Heart left ventricle (tissue), 16 donors: ENCODE data around the gene PAN2. TPM values are rescaled to one million over a fixed set of nuclear protein-coding genes. Genes with fewer than 3 reads are reported as not detected.

Experiments used
- ATAC-seq, 4 donors: fragments of 200-7000 bp; cut with Tn5 transposase; one replicate each; pipeline ENCODE4 v1.9.1; 2020 to 2022; ENCODE audit warnings: moderate library complexity in 4 of 4, mild to moderate bottlenecking in 3 of 4, moderate number of reproducible peaks in 1 of 4
- DNase-seq, 5 donors: peaks; one replicate each; pipeline ENCODE4 v3.0.0-alpha.2; 2020
- H3K27ac ChIP-seq, 12 donors: fragments of 200-600 bp; sonication (generic) in 4 of 12; one replicate each; pipeline versions ENCODE4 v1.5.0 to v1.8.0; 2016 to 2022; ENCODE audit warnings: mild to moderate bottlenecking in 2 of 12
- H3K27me3 ChIP-seq, 9 donors: fragments of 200-600 bp; sonication (generic) in 2 of 9; one replicate each; pipeline versions ENCODE4 v1.5.1 to v1.8.0; 2016 to 2022; ENCODE audit warnings: mild to moderate bottlenecking in 3 of 9
- H3K36me3 ChIP-seq, 9 donors: fragments of 200-600 bp; sonication (generic) in 2 of 9; one replicate each; pipeline versions ENCODE4 v1.5.0 to v1.8.0; 2018 to 2022; ENCODE audit warnings: mild to moderate bottlenecking in 2 of 9
- H3K4me1 ChIP-seq, 12 donors: fragments of 200-600 bp; sonication (generic) in 4 of 12; one replicate each; pipeline versions ENCODE4 v1.5.0 to v1.8.0; 2016 to 2022; ENCODE audit warnings: mild to moderate bottlenecking in 3 of 12
- H3K4me3 ChIP-seq, 12 donors: fragments of 200-600 bp; sonication (generic) in 4 of 12; one replicate each; pipeline versions ENCODE4 v1.5.0 to v1.8.0; 2017 to 2022; ENCODE audit warnings: mild to moderate bottlenecking in 9 of 12, moderate library complexity in 4 of 12
- H3K9me3 ChIP-seq, 12 donors: fragments of 200-600 bp; sonication (generic) in 4 of 12; one replicate each; pipeline versions ENCODE4 v1.5.0 to v1.8.0; 2016 to 2022; ENCODE audit warnings: mild to moderate bottlenecking in 1 of 12
- CTCF ChIP-seq, 12 donors: fragments of 200-600 bp; sonication (generic) in 4 of 12; IDR thresholded peaks; one replicate each; pipeline versions ENCODE4 v1.5.0 to v1.8.0; 2018 to 2022; ENCODE audit warnings: antibody characterized with exemption in 12 of 12, mild to moderate bottlenecking in 5 of 12
- POLR2A ChIP-seq, 2 donors: fragments of 450-650 bp; IDR thresholded peaks; one replicate each; pipeline ENCODE4 v1.6.1; 2017; ENCODE audit warnings: antibody characterized with exemption in 2 of 2, mild to moderate bottlenecking in 2 of 2, moderate library complexity in 2 of 2
- WGBS, 4 donors: extraction: QIAGEN DNeasy Blood & Tissue Kit in 2 of 4; methylation state at CpG; one replicate each; pipeline versions ENCODE4 v1.1.5 to v1.1.7; 2013 to 2018; 5-methylcytosine and 5-hydroxymethylcytosine counted together
- intact Hi-C, 10 donors: fragments of 100-400 bp; cut with DNase I; formaldehyde crosslinking; loops; one replicate each; pipeline versions ENCODE4 v1.11.1 to v1.14.2; 2022
- polyA plus RNA-seq, 2 donors: library from polyadenylated mRNA; stranded (reverse); fragments of 200-250 nt; gene quantifications; one replicate each; pipeline ENCODE4 v1.2.3, GENCODE V29; 2013
- total RNA-seq, 9 donors: library from RNA; depleted of rRNA in 2 of 9; stranded (reverse); fragments of >200 nt in 2 of 9; fragmentation: NEBNext Ultra II Directional in 3 of 9; extraction: Animal tissue kit (Norgen Biotek cat#: 25700) in 3 of 9; gene quantifications; one replicate each; pipeline versions ENCODE4 v1.1.0 to v1.2.4, GENCODE V29; 2016 to 2023
- donor health status: ischemic (EF 13 %, LVEDD 7.1; RV severe dilation, severe dysfunction).
- donor health status: healthy with polysubstance abuse.
- donor health status: DM: no; HTN: yes; CAD: no.
- donor health status: DM: no; HTN: no; CAD: no.
- donor health status: ischemic (EF 25% LVEDD 6.9; RV normal size, moderate dysfunction).
- donor health status: ischemic (EF 25% LVEDD 5.7; RV mildly dilated, moderate dysfunction).
- donor health status: healthy.
- donor health status: DM: yes; HTN: yes; CAD: no.
- donor health status: ischemic (EF 35%, LVEDD 5.7; RV mildly dilated, moderate dysfunction).
- donor health status: nonischemic (EF 11% LVEDD 7.7; RV severe dilation, severe dysfunction).
- donor health status: DM: yes; HTN: yes; CAD: no.
- donor health status: PGD.
- donor health status: ischemic (EF 29% LVEDD 5.4; RV normal size, mild dysfunction).
- donor health status: nonischemic (EF 23%, LVEDD 6.1; RV moderate dilation, normal function).

Gene PAN2
- total and polyA plus RNA-seq, 11 donors, result 12.3 to 44.7 (median 38.2) TPM

- Histone ChIP-seq H3K36me3 (peaks cover 0 to 72% (median 55%) of the 10 kb centered on the region in 9 donors), H3K27me3 (no peaks in the 10 kb centered on the region), H3K4me3 (peak within 1 kb of the TSS; percentile 44 to 97 (median 88)), H3K9me3 (no peaks in the 10 kb centered on the region), H3K4me1 (peaks cover 0 to 20% (median 13%) of the 10 kb centered on the region in 12 donors), H3K27ac (peak within 1 kb of the TSS; percentile 84 to 99 (median 93))
- WGBS, 4 donors, result 0 to 1% (median 0%) methylated on average over 28 to 62 of the region's 62 CpGs
- DNase-seq, result peak; percentile 95 to 97 (median 97)
- intact Hi-C loops, result loop anchor here in 3 of 10 donors (1.0 to 10.0 kb wide), 5 partner anchors 44 to 199 kb away; partner anchors contain the start of genes SPRYD4 (in 2 of the 3), STAT2 (in 2 of the 3), ESYT1 (in 1 of the 3) and RPL41 (in 1 of the 3)
- ATAC-seq, result peak; percentile 93 to 96 (median 96)
- TF ChIP-seq CTCF (IDR thresholded peaks at IDR 0.05) (peak in 8 of 12 donors; percentile 14 to 36 (median 24)), POLR2A (IDR thresholded peaks at IDR 0.05) (peak in 1 of 2 donors; percentile 80)
Observed at GRCh38 chr12:56315622-56316473, 18.0 kb downstream of the PAN2 start, which contains the start of gene CNPY2. CNPY2 (minus strand) TSS chr12:56315988; CDS start chr12:56315217, 771 bp downstream.

DNA sequence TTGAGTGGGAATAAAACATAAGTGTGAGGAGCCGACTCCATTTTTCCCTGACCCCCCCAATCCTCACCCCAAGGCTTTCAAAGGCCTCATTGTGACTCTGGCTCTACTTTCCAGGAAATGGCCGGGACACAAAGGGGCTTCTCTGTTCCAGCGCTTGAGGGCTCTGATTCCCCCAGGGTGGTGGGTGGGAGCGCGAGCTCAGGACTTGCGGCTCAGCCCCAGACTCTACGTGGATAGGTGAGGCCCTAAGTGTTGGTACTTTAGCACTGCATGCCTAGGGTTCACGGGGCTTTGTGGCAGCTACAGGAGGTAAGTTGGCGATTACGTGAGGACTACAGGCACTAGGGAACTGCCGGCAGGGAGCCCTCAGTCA, 18.6 kb downstream of the PAN2 start:
- no peak for DNase-seq
- Histone ChIP-seq H3K36me3 (peaks cover 0 to 72% (median 56%) of the 10 kb centered on the region in 9 donors), H3K9me3 (no peaks in the 10 kb centered on the region), H3K27me3 (no peaks in the 10 kb centered on the region), H3K27ac (peak overlapping the region; percentile 84 to 99 (median 93)), H3K4me1 (peaks cover 0 to 20% (median 13%) of the 10 kb centered on the region in 12 donors), H3K4me3 (peak overlapping the region; percentile 44 to 97 (median 88))
- WGBS, 4 donors, result 0 to 2% (median 1%) methylated on average over 3 to 11 of the region's 11 CpGs
- peak in 1 of 4 donors; percentile 5 for ATAC-seq
- intact Hi-C loops, result loop anchor here in 3 of 10 donors (5.0 to 10.0 kb wide), 4 partner anchors 150 to 198 kb away; partner anchors contain the start of genes SPRYD4 (in 2 of the 3), ESYT1 (in 1 of the 3), RPL41 (in 1 of the 3) and ZC3H10 (in 1 of the 3)
- TF ChIP-seq POLR2A (IDR thresholded peaks at IDR 0.05) (no peak), CTCF (IDR thresholded peaks at IDR 0.05) (no peak)

GRCh38 chr12:56311003-56311402, 22.8 kb downstream of the PAN2 start:
- intact Hi-C loops, result loop anchor here in 1 of 10 donors (10.0 kb wide), 2 partner anchors 154 to 186 kb away; partner anchors contain the start of genes ESYT1 and SPRYD4
- DNase-seq (no peak), ATAC-seq (no peak)
- peaks cover 0 to 13% (median 8%) of the 10 kb centered on the region in 12 donors for H3K4me1 ChIP-seq
- TF ChIP-seq POLR2A (IDR thresholded peaks at IDR 0.05) (no peak), CTCF (IDR thresholded peaks at IDR 0.05) (no peak)
- WGBS, 4 donors, result 94 to 97% (median 95%) methylated on average over 12 of the region's 12 CpGs
- no peak overlapping the region for H3K4me3 ChIP-seq
- no peaks in the 10 kb centered on the region for H3K27me3 ChIP-seq
- no peak overlapping the region for H3K27ac ChIP-seq
- H3K36me3 ChIP-seq, result peaks cover 0 to 82% (median 69%) of the 10 kb centered on the region in 9 donors
- H3K9me3 ChIP-seq, result no peaks in the 10 kb centered on the region

DNA sequence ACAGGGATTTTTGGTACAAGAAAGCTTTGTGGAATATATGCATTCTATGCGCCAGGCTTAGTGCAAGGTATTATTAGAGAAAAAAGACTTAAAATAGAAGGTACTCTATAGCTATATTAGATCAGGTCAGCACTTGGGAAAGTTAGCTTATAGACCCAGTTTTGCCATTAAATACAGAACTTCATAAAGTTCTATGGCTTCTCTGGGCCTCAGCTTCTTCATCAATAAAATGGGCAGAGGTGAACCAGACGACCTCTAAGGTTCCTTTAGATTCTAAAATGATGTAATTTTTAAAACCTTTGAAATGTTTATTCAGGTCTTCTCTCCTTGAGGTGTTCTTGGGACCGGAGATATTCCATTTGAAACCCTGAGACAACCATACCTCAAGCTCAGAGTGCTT, 25.1 kb downstream of the PAN2 start:
- TF ChIP-seq CTCF (IDR thresholded peaks at IDR 0.05), result no peak
- no peak for TF ChIP-seq POLR2A (IDR thresholded peaks at IDR 0.05)
- DNase-seq, result no peak
- ATAC-seq, result no peak
- H3K4me1 ChIP-seq, result no peaks in the 10 kb centered on the region
- intact Hi-C loops, result no loop called here
- no peaks in the 10 kb centered on the region for H3K27me3 ChIP-seq
- no peak overlapping the region for H3K27ac ChIP-seq
- no peak overlapping the region for H3K4me3 ChIP-seq
- 90 to 97% (median 92%) methylated on average over 3 of the region's 3 CpGs for WGBS, 4 donors
- peaks cover 0 to 94% (median 78%) of the 10 kb centered on the region in 9 donors for H3K36me3 ChIP-seq
- no peaks in the 10 kb centered on the region for H3K9me3 ChIP-seq
